ENCODE measurements around the gene NPM3. TPM values are rescaled to one million over a fixed set of nuclear protein-coding genes. Genes with fewer than 3 reads are reported as not detected.

The NPM3 gene
- total RNA-seq, 1 donor: 64.8 TPM

DNA sequence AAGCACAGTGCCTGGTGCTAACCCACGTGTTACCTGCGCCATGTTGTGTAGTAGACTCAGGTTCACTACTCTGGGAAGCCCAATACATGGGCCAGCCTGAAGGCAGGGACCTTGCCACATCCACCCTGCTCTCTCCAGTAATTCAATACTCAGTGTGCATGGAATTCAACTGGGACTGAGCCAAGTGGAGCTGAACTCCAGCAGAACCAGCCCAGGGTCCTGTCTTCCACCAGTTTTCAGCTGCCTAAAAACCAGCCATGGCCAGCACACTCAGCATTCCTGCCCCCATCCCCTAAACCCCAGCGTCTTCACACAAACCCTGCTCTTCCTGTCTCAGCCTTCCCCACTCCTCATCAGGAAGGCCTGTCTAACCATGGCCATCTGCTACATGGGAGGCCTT, 22.7 kb downstream of the NPM3 start:
- Histone ChIP-seq H3K27me3 (ENCODE audit: insufficient read depth, low read length) (peaks cover 28% of the 10 kb centered on the region), H3K4me3 (ENCODE audit: insufficient read depth, low read length) (no peak overlapping the region), H3K4me2 (ENCODE audit: insufficient read depth, low read length) (no peak overlapping the region), H3K27ac (ENCODE audit: low read depth, low read length) (no peak overlapping the region), H4K20me1 (ENCODE audit: insufficient read depth, low read length) (peaks cover 2% of the 10 kb centered on the region), H3K9me3 (ENCODE audit: low read depth, low read length) (no peaks in the 10 kb centered on the region), H3K36me3 (ENCODE audit: insufficient read depth, low read length) (no peaks in the 10 kb centered on the region), H3K4me1 (ENCODE audit: insufficient read depth, low read length) (no peaks in the 10 kb centered on the region), H3K79me2 (ENCODE audit: insufficient read depth, low read length) (no peaks in the 10 kb centered on the region), H2AFZ (ENCODE audit: low read length) (no peak overlapping the region)
- no peak for TF ChIP-seq CTCF (IDR thresholded peaks at IDR 0.05; ENCODE audit: extremely low read depth, low read depth, low read length)
- peak; percentile 68 for DNase-seq (ENCODE audit: insufficient read length, low spot score, missing footprints)

DNA sequence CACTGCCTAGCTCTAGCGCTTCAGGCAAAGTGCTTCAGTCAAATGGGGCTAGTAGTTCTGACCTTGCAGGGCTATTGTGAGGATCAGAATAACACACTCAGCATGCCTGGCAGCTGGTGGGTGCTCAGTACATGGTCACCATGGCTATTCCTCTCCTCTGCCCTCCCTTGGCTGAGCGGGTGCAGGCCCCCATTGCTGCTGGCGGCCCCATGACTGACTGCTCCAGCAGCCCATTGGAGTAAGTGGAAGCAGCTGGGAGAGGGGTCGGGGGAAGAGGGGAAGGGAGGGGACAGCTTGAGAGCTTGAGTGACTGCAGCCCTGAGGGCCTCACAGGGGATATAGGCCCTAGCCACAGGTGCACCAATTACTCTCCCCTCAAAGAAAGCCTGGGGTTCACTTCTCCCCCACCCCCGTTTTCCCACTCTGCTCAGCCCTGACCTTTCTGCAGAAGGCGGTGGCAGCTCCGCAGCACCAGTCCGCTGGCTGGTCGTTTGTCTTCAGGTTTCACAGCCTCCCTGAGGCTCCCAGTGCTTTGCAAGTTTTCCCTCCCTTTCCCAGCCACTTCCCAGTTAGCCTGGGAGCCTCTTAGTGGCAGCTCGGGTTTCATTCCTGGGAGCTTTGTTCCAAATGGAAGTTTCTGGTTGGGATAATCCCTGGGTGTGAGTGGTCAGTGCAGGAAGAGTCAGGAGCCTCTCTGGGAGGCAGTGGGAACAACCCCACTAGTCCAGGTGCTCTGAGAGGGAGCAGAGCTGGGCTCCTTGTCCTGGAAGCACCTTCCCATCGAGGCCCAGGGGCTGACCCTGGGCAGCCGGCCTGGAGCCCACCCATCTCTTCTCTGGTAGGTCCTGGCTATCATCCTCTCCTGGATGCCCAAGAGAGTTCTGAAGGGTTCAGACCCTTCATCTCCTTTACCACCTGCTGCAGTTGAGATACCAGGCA, 23.7 kb downstream of the NPM3 start:
- H3K4me3 ChIP-seq (ENCODE audit: insufficient read depth, low read length): no peak overlapping the region
- DNase-seq (ENCODE audit: insufficient read length, low spot score, missing footprints): peak; percentile 67
- no peaks in the 10 kb centered on the region for H3K4me1 ChIP-seq (ENCODE audit: insufficient read depth, low read length)
- peaks cover 22% of the 10 kb centered on the region for H3K27me3 ChIP-seq (ENCODE audit: insufficient read depth, low read length)
- peaks cover 2% of the 10 kb centered on the region for H4K20me1 ChIP-seq (ENCODE audit: insufficient read depth, low read length)
- H3K4me2 ChIP-seq (ENCODE audit: insufficient read depth, low read length): no peak overlapping the region
- no peaks in the 10 kb centered on the region for H3K36me3 ChIP-seq (ENCODE audit: insufficient read depth, low read length)
- TF ChIP-seq CTCF (IDR thresholded peaks at IDR 0.05; ENCODE audit: extremely low read depth, low read depth, low read length): no peak
- no peak overlapping the region for H3K27ac ChIP-seq (ENCODE audit: low read depth, low read length)
- H3K79me2 ChIP-seq (ENCODE audit: insufficient read depth, low read length): no peaks in the 10 kb centered on the region
- no peak overlapping the region for H2AFZ ChIP-seq (ENCODE audit: low read length)
- no peaks in the 10 kb centered on the region for H3K9me3 ChIP-seq (ENCODE audit: low read depth, low read length)

- Histone ChIP-seq H3K79me2 (ENCODE audit: insufficient read depth, low read length) (no peaks in the 10 kb centered on the region), H3K27ac (ENCODE audit: low read depth, low read length) (no peak overlapping the region), H3K4me3 (ENCODE audit: insufficient read depth, low read length) (no peak overlapping the region), H3K27me3 (ENCODE audit: insufficient read depth, low read length) (peaks cover 29% of the 10 kb centered on the region), H3K9me3 (ENCODE audit: low read depth, low read length) (no peaks in the 10 kb centered on the region), H3K36me3 (ENCODE audit: insufficient read depth, low read length) (no peaks in the 10 kb centered on the region), H2AFZ (ENCODE audit: low read length) (no peak overlapping the region), H3K4me1 (ENCODE audit: insufficient read depth, low read length) (no peaks in the 10 kb centered on the region), H3K4me2 (ENCODE audit: insufficient read depth, low read length) (no peak overlapping the region), H4K20me1 (ENCODE audit: insufficient read depth, low read length) (peaks cover 2% of the 10 kb centered on the region)
- no peak for TF ChIP-seq CTCF (IDR thresholded peaks at IDR 0.05; ENCODE audit: extremely low read depth, low read depth, low read length)
- DNase-seq (ENCODE audit: insufficient read length, low spot score, missing footprints): no peak
Observed at GRCh38 chr10:101758858-101759257, 24.4 kb downstream of the NPM3 start.

DNA sequence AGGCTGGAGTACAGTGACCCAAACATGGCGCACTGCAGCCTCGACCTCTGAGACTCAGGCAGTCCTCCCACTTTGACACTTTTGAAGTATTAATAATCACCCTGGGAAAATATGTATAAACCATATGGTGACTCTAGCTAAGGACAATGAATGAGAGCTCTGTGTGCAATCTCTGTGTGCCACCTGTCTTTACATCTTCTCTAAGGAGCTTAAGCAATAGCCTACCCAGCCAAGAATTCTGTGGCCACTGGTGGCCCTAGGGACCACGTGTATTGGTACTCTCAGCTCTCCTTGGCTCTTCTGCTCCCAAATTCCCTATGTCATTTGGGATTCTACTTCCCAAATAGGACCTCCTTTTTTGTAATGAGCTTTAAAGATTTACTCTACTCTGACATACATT, 31.0 kb downstream of the NPM3 start:
- no peak for DNase-seq (ENCODE audit: insufficient read length, low spot score, missing footprints)
- Histone ChIP-seq H3K27ac (ENCODE audit: low read depth, low read length) (no peak overlapping the region), H3K36me3 (ENCODE audit: insufficient read depth, low read length) (no peaks in the 10 kb centered on the region), H4K20me1 (ENCODE audit: insufficient read depth, low read length) (no peaks in the 10 kb centered on the region), H3K79me2 (ENCODE audit: insufficient read depth, low read length) (no peaks in the 10 kb centered on the region), H2AFZ (ENCODE audit: low read length) (no peak overlapping the region), H3K4me3 (ENCODE audit: insufficient read depth, low read length) (no peak overlapping the region), H3K4me1 (ENCODE audit: insufficient read depth, low read length) (no peaks in the 10 kb centered on the region), H3K4me2 (ENCODE audit: insufficient read depth, low read length) (no peak overlapping the region), H3K9me3 (ENCODE audit: low read depth, low read length) (no peaks in the 10 kb centered on the region), H3K27me3 (ENCODE audit: insufficient read depth, low read length) (peaks cover 20% of the 10 kb centered on the region)
- TF ChIP-seq CTCF (IDR thresholded peaks at IDR 0.05; ENCODE audit: extremely low read depth, low read depth, low read length): no peak
